Measurements from ENCODE around the gene CFDP1. TPM values are rescaled to one million over a fixed set of nuclear protein-coding genes. Genes with fewer than 3 reads are reported as not detected.

CFDP1 gene
- total RNA-seq, 1 donor from 2014 or later: 52.4 TPM

- DNase-seq (ENCODE audit: low read depth in 2 of 2): no peak
Observed at GRCh38 chr16:75266738-75267630, 166.3 kb downstream of the CFDP1 start.

GRCh38 chr16:75265911-75266701 lies 167.2 kb downstream of the CFDP1 start:
- DNase-seq (ENCODE audit: low read depth in 2 of 2): peak in 1 of 2 donors; percentile 63

- peak in 1 of 2 donors; percentile 46 for DNase-seq (ENCODE audit: low read depth in 2 of 2)
Observed at GRCh38 chr16:75264999-75265910, 168.0 kb downstream of the CFDP1 start.

- DNase-seq (ENCODE audit: low read depth in 2 of 2): peak in 1 of 2 donors; percentile 73
Observed at GRCh38 chr16:75264457-75264998, 168.8 kb downstream of the CFDP1 start.

- DNase-seq (ENCODE audit: low read depth in 2 of 2): peak in 1 of 2 donors; percentile 69
Observed at GRCh38 chr16:75263963-75264445, 169.3 kb downstream of the CFDP1 start.

GRCh38 chr16:75263291-75263962 lies 169.9 kb downstream of the CFDP1 start:
- no peak for DNase-seq (ENCODE audit: low read depth in 2 of 2)

- no peak for DNase-seq (ENCODE audit: low read depth in 2 of 2)
Observed at GRCh38 chr16:75262800-75263127, 170.5 kb downstream of the CFDP1 start.

- DNase-seq (ENCODE audit: low read depth in 2 of 2): peak in 1 of 2 donors; percentile 62
Observed at GRCh38 chr16:75262104-75262799, 171.1 kb downstream of the CFDP1 start.

- no peak for DNase-seq (ENCODE audit: low read depth in 2 of 2)
Observed at GRCh38 chr16:75261590-75262078, 171.7 kb downstream of the CFDP1 start.

GRCh38 chr16:75260851-75261589 lies 172.3 kb downstream of the CFDP1 start:
- DNase-seq (ENCODE audit: low read depth in 2 of 2): no peak

- DNase-seq (ENCODE audit: low read depth in 2 of 2): no peak
Observed at GRCh38 chr16:75258807-75259141, 174.5 kb downstream of the CFDP1 start.

GRCh38 chr16:75257886-75258806 lies 175.2 kb downstream of the CFDP1 start:
- DNase-seq (ENCODE audit: low read depth in 2 of 2): no peak

- DNase-seq (ENCODE audit: low read depth in 2 of 2): peak; percentile 54 to 79
Observed at GRCh38 chr16:75256696-75257343, 176.5 kb downstream of the CFDP1 start.

GRCh38 chr16:75256059-75256571 lies 177.2 kb downstream of the CFDP1 start:
- peak in 1 of 2 donors; percentile 70 for DNase-seq (ENCODE audit: low read depth in 2 of 2)

GRCh38 chr16:75254359-75254837 lies 178.9 kb downstream of the CFDP1 start:
- peak in 1 of 2 donors; percentile 79 for DNase-seq (ENCODE audit: low read depth in 2 of 2)

GRCh38 chr16:75252946-75253911 lies 180.1 kb downstream of the CFDP1 start:
- DNase-seq (ENCODE audit: low read depth in 2 of 2): peak in 1 of 2 donors; percentile 66
